NCI-H187 (cell line): Measurements from ENCODE around the gene EHD3.

Source experiments
- DNase-seq, 2 experiments: peaks; one replicate each; lab custom pipeline; 2025; lab: John Stamatoyannopoulos, UW

The EHD3 gene

DNA sequence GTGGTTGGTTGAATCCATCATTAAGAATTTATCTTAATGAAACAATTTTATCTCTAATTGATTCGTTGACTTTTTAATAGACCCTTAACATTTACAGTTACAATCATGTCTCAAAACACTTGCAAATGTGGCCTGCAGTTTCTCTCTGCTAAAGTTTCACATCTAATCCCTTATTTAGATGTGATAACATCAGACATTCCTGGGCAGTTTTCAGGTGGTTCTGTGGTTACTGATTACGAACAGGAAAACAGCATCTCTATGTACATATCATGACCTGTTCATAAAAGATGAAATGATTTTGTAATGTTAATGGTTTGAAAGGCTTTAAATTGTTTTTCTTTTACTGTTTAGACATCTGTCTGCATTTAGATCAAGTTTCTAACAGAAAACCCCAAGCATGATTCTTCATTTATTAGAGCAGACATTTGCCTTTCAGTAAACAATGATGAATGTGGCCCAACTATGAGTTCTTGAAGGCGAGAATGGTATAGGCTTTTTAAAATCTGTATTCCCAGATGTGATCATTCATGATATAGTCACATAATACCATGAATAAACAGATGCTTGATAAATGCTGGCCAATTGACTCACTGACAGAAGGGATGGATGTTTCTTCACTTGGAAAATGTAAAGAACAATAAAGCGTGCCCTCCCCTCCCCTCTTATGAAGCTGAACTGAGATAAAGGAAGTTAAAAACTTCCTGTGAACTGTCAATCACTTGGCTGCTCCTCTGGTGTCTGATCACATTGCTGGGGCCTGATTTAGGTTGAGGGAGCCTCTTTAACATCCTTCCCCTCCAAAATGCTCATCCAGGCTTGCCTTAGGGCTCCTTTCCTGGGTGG, 20.1 kb upstream of the EHD3 start:
- no peak for DNase-seq

DNA sequence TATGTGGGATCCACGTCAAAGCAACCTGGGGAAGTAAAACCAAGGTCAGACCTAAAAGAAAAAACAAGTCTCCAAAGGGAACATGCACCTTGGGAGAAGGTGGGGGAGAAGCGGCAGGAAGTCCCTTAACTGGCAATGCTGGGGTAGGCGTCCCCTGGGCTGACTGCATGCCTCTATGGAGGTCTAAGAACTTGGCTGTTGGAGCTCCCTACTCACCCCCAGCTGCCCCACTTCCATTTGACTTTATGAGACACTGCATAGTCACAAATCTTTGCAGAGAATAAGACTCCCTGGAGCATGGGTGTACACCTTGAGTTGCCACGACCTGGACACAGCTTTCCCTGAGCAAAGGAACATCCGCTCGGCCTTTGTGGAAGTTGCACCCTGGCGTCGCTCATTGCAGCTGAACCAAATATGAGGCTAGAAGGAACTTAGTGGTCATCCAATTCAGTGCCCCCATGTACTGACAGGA, 19.5 kb upstream of the EHD3 start:
- DNase-seq, result no peak

DNA sequence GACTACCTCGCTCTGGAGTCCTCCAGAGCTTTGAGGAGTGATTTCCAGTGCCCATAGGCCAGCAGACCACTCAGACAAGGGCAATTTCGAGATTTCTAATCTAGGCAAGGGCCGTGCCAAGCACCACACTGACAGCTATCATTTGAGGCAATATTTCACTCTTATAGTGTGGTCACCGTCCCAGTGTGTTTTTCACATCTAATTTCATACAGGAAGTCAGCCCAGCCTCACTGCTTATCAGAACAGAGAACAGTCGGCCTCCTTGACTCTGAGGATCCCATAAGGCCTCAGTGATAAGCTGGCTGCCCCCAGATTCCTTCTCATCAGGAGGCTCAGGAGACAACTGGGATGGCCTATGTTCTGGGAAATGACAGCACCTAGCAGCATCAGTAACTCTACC, 17.2 kb upstream of the EHD3 start:
- no peak for DNase-seq

DNA sequence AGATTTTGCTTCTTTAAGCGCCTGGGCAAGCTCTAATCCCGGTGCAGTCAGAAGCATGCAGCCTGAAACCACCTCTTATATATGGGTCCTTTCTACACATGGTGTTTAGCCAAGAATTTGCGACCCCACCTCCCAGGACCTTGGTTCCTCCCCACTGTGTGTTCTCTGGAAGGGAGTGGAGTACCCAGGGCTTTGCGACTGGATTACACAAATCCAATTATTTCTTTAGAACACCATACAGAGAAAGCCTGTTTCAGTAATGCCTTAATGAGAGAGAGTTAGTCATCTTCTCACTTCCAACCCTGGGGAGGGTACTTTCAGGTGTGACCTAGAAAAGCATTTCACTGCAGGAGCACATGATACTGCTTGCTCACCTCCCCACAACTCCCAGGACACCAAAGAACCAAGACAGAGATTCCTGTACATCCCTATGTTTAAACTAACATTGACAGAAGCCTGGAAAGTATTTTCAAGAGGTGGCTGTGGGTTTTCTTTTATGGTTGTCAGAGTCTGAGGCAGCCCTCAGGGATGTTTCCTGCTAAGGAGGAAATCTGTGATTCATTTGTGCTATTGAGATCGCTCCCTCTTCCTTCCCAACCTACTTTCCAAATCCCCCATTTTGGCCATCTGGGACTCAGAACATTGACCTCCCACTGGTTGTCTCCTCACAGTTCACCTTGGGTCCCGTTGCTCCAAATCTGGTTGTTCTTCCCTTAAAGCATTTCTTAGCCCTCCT, 16.3 kb upstream of the EHD3 start, which contains the start of gene CAPN14:
CAPN14 (minus strand) TSS at position 51 of the 736 bp plus-strand sequence. CDS start 12,068 bp downstream, outside the sequence.
- no peak for DNase-seq

DNA sequence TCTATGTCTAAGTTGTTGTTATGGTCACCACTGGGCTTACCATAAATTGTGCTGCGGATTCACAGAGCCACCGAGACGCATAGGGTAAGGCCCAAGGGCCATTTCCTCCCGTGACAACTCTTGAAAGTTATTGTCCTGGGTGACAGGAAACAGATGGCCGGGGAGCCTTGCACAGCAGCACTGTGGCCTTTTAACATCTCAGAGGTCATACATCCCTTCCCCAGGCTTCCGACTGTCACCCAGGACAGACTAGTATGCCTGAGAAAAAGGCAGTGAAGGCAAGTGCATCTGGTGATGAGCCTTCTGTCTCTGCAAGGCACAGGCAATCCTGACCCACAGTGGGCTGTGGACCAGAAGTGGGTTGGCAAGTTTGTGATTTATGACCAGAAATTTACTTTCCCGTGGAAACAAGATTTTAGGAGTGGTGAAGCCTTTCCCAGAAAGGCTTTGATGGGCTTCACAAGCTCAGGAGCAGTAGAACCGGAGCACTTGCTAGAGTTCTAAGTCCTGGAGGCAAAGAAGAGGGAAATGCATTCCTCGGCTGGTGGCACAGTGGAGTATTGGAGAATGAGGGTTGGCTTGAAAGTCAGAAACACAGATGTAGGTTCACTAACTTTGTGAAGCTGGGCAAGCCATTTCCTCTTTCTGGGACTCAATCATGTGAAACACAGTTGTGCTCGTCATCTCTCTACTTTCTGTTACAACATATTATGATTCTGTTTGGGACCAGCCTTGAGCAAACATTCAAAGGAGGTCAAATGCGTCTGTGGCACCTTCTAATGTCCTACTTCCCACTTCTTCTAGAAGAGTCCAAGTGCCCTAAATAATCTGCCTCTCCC, 14.6 kb upstream of the EHD3 start:
- DNase-seq, result no peak

DNA sequence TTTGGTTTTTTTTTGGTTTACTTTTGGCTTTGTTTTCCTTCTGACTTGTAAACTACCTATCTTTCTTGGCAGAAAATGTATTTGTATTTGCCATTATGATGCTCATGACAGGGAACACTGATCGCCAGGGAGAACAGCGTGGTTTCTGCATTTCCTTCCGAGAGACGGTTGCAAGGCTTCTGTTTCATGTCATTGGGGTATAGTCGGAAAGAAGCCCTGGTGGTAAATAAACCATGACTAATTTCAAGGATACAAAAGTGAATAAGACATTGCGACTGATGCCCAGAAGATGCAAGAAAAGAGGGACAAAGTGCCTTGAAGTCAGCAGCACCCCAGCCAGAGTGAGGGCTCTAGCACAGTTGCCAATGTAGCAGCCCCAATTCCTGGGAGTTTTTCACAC, 12.4 kb upstream of the EHD3 start:
- DNase-seq, result no peak

DNA sequence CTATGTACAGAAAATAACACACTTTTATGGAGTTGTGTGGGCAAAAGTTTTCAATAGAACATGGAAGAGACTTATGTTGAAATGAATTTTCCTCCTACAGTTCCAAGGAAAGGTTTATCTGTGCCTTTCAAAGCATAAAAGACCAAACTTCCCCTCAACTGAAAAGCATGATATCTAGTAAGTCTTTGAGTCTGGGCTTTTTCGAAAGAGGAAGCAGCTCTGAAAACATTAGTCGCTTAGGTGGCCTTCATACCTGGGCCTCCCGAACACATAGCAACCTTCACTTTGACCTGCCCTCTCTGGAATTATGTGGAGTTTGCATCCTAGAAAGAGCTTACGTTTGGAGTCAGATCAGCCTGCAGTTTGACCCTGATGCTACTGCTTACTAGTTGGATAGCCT, 11.9 kb upstream of the EHD3 start:
- no peak for DNase-seq

DNA sequence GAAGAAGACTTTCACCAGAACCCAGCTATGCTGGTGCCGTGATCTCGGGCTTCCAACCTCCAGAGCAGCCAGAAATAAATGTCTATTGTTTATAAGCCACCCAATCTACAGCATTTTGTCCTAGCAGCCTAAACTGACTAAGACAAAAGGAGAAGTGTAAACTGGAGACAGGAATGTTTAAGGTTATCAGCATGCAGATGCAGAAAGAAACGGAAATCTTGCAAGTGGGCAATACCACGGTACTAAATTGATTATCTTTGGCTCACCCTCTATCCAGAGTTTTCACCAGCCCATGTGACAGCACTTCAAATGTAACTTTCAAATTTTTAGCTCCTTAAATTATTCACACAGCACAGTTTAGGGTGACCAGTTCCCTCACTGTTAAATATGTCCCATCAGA, 10.9 kb upstream of the EHD3 start:
- DNase-seq, result no peak

DNA sequence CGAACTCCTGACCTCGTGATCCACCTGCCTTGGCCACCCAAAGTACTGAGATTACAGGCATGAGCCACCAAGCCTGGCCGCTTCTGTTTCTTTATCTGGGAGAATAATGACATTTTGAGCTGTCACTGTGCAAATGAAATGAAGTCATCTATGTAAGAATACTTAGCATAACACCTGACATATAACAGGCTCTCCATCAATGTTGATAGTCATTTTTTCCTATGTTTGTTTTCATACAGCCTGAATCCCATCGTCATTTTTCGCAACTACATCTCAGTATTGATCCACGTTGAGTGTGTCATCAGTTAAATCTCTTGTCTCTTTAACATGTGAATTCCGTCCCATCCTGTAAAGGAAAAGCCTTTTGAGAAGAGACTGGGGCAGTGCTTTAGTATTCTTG, 10.2 kb upstream of the EHD3 start:
- DNase-seq, result no peak

DNA sequence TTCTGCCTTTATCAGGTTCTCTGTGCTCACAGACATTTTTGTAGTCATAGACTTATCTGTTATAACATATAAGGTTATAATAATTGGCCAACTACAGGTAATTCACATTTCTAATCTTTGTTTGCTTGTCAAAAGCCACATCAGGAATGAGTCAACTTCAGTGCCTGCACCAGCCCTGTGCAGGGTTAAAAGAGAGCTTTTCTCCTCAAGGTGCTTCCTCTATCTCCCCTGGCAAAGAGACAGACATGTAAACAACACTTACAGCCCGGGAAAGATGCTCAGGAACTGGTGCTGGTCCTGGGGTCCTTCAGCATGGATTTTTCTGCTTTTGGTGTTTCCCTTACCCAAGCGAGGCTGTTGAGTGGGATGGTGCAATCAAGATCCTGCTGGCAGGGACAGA, 7.7 kb upstream of the EHD3 start:
- DNase-seq, result no peak

DNA sequence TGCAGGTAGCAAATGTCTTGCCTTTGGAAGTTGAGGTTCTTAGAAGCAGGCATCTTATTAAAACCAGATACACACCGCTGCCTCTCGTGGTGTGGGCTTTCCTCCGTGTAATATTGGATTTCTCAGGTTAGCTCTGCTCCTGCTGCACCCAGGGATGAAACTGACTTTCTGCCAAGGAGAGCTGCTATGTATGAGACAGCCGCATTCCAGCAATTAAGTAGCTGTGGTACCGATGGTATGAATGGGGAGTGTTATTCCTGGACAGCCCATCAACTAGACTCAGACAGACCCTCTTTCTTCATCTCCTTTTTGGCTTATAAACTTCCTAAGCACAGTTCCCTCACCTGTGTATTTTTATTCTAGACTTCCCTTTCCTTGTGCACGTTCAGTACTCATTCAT, 6.8 kb upstream of the EHD3 start:
- no peak for DNase-seq

DNA sequence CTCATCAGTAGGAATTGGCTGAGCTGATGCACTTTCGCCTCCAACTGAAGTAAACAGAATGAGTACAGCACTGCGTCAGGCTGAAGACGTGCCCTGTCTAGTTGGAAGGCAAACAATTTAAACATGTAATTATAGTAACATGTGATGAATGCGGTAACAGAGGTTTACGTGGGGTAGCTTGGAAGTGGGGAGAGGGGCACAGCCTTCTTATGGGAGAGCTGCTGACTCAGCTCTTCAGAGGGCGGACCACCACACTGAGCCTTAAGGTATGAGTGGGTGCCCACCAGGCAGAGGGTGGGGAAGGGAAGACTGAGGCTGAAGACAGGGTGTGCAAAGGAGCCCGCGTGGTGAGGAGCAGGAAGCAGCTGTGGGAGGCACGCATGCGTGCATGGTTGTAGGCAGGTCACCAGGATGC, 6.2 kb upstream of the EHD3 start:
- no peak for DNase-seq

DNA sequence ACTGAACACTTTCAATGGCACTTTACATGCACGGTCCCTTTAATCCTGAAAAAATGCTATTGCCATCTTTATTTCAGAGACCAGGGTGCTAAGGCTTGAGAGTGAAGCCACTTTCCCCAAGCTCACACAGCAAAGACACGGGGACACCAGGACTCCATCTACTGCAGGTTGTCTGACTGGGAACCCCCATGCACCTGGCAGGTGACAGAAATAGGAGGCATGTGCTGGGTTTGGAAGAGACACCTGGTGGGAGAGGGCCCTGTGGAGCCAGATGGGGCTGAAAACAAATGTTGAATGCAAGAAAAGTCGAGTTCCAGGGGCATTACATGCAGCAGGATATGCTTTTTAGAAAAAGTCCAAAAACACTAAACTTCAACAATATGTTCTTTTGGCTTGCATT, 5.2 kb upstream of the EHD3 start:
- DNase-seq, result no peak

DNA sequence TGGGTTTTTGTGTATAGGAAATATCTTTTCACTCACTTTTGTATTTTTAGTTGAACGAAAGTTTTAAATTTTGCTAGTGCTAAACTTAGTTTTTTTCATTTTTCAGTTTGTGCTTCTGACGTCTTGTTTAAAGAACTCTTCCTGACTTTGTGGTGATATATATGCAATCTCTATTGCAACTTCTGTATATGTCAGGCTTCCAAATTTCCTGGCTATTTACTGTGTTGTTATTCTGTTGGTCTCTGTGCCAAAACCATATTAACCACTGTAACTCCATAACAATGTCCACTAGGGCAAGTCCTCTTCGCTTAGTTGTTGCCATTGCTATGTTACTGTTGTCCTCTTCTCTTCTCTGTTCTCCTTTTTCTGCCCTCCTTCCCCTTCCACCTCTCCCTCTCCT, 3.2 kb upstream of the EHD3 start:
- no peak for DNase-seq

DNA sequence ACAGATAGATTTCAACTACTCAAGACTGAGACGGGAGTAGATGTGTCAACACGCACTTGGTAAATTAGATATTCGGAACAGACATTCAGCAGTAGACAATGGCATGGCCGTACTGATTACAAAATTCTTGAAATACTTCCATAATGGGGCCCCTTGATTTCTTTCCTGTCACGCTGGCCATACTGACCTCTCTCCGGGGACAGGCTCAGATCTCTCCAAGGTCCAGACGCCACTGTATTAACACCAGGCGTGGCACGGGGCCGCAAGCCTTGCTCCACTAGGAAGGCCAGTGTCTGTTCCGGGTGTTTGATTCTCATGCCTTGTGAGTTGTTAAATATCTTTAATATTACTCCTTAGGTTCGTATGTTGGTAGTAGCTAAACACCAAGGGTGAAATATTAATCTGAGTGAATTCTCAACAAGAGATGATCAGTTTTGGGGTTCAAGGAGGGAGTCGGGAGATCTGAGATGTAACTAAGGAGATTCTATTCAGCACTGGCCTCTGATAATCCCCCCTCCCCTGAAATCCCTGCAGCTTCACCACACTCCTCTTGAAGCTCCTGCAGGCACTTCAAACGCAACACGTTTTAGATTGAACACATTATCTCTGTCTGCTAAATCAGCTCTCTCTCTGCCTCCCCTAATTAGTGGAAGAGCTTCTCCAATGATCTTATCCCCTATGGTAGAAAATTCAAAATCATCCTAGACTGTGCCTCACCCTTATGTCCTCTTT, 2.2 kb upstream of the EHD3 start:
- no peak for DNase-seq

DNA sequence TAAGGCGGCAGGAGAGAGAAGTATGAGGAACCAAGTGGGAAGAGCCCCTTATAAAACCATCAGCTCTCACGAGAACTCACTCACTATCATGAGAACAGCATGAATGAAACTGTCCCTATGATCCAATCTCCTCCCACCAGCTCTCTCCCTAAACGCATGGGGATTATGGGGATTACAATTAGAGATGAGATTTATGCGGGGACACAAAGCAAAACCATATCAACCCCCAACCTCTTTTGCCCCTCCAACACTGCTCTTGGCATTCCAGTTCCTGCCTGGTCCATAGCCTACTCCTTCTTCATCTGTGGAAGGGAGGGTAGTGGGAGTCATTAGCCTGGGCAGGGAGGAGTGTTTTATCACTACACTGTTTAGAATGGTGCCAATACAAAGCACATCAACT, 1.4 kb upstream of the EHD3 start:
- no peak for DNase-seq

DNA sequence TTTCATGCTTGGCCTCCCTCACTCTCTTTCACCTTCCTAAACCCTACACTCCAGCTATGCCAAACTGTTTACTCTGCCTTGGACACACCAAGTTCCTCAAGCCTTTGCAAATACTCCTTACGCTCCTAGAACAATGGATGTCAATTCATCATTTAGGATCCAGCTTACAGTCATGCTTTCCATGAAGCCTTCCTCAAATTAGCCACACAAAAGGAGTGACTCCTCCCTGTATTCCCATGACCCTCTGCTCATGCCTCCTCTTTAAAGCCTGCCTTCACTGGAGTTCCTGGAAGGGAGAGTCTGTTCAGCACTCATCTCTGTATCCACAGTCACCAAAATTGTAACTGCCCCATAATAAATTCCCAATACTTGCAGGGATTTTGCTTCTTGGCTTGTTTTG, 721 bp upstream of the EHD3 start:
- DNase-seq, result no peak

DNA sequence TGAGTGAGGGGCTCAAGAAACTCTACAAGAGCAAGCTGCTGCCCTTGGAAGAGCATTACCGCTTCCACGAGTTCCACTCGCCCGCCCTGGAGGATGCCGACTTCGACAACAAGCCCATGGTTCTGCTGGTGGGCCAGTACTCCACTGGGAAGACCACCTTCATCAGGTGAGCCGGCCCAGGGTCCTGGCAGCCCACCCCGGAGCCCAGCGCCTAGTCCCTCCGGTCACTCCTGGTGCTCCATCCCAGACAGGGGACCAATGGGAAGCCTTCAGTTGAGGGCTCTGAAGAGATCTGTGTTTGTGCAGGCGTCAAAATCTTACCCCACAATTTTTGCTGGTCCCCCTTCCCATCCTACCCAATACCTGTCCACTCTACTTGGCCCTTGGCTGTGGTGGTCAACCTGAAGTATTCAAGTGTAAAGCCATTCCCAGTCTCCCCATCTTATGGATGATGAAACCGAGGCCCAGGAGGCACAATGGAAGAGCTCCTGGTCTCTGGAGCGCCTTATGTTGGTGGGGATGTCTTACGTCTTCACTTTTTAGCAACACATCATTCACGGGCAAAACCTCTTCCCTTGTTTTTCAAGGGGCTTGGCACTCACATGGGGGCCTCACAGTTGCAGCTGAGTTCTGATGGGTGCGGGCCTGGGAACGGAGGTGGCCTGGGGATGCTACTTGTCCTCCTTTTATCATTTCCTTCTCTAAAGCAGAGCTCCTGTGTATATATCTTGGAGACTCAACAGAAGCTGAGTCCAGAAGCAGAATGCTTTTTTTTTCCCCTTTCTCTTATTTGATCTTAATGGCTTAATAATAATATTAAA, 941 bp downstream of the EHD3 start:
- no peak for DNase-seq

DNA sequence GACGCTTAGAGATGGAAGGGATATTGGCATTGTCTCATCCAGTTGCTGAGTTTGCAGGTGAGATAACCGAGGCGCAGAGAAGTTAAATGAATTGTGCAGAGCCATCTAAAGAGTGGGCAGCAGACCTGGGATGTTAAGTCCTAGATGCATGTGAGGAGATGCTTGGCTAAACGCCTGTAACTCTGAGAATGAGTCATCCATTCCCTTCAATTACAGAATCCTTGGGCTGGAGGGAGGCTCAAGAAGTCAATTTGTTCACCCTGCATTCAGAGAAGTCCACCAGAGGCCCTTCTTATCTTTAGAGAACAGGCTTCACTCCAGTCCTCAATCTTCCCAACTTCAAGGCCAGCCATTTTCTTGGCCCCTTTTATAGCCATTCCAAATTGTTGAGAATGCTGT, 1.6 kb downstream of the EHD3 start:
- DNase-seq, result no peak

DNA sequence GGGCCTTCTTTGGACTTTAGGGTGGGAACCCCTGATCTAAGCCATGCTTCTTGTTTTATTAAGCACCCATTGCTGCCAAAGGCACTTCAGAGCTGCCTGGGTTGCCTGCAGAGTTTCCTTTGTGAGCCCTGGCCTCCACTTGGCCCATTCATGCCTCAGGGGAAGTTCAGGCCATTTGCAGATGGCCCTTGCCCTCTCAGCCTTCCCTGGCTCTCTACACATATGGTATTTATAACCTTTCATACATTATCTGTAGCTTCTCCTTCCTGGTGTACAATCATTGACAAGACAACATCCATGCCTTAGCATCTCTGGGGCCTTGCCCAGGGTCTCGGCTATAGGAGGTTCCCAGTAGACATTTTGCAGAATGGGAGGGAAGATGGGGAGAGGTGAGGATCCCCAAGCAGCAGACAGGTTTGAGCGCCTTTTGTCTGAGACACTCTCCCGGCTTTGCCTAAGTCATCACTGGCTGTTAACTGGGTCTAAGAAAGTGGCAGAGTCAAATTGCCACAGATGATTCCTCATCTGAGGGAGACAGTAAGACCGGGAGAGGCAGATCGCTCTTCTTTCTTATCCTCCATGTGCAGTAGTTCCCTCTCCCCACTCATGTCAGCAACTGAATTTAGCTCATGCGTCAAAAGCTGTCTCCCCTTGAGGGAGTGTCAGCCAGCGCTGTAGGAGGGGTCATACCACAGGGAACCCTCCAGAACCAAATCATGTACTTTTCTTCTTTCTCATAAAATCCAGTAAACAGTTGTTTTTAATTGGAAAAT, 2.7 kb downstream of the EHD3 start:
- no peak for DNase-seq
